Stimulated activated CD4-positive, alpha-beta T cell treated with anti-CD3 and anti-CD28 coated beads, Interleukin-15, amount 100 ng/mL, for 1 hour (primary cell): Measurements from ENCODE around the gene NCOA7.
"Not testable (repeated sequence)": the region's sequence is repeated elsewhere in the genome, so short reads cannot be mapped to it uniquely, and the experiment has no call there.

Source experiments
- DNase-seq, 2 donors: peaks; one replicate each; pipeline ENCODE4 v3.0.0-alpha.2; 2020; ENCODE audit warnings: low read depth in 1 of 2, low spot score in 1 of 2

Gene NCOA7

GRCh38 chr6:125963817-125964216, 173.1 kb downstream of the NCOA7 start:
- no peak for DNase-seq

- DNase-seq: no peak
These were observed 175.8 kb downstream of the NCOA7 start for GRCh38 chr6:125966569-125966968.

GRCh38 chr6:125968493-125968892, 177.7 kb downstream of the NCOA7 start:
- no peak for DNase-seq

- DNase-seq: no peak
These were observed 180.0 kb downstream of the NCOA7 start for GRCh38 chr6:125970760-125971159.

GRCh38 chr6:125972478-125972877, 181.7 kb downstream of the NCOA7 start:
- DNase-seq: not testable (repeated sequence)

GRCh38 chr6:125974214-125974866, 183.6 kb downstream of the NCOA7 start:
- no peak for DNase-seq

- DNase-seq: no peak
These were observed 188.3 kb downstream of the NCOA7 start for GRCh38 chr6:125979101-125979500.
